Peyer's patch (tissue), 4 donors: Measurements from ENCODE around the gene CCDC89.

ENCODE experiments used
- POLR2A ChIP-seq, 2 donors: fragments of 450-650 bp; IDR thresholded peaks; one replicate each; pipeline ENCODE4 v1.5.1; 2017; ENCODE audit warnings: antibody characterized with exemption in 2 of 2, mild to moderate bottlenecking in 2 of 2, moderate library complexity in 2 of 2
- TF ChIP-seq, protein P1 (sequence below), 6 experiments: fragments of 450-650 bp in 4 of 6; fragments of 200-600 bp in 2 of 6; sonication (generic) in 1 of 6; IDR thresholded peaks; one replicate each; pipeline ENCODE4 v1.5.1; 2017 to 2019; ENCODE audit warnings: antibody characterized with exemption in 6 of 6, mild to moderate bottlenecking in 3 of 6, moderate library complexity in 1 of 6

DNA sequence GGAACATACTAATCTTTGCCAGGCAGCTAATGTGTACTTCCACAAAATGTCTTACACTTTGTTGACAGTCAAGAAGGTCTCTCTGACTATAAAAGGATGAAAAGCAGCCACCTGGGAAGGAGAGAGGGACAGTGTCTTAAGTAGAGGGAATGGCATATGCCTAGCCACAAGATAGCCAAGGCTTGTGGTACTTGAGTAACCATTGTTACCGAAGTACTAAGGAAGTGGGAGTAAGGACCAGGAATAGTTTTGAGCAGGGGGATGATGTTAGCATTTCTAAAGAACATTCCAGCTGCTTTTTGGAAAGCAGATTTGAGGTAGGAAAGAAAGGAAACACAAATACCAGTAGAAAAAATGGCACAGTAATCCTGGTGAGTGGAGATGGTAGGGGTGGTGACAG is 34.9 kb downstream of the CCDC89 start:
- TF ChIP-seq, protein P1, sequence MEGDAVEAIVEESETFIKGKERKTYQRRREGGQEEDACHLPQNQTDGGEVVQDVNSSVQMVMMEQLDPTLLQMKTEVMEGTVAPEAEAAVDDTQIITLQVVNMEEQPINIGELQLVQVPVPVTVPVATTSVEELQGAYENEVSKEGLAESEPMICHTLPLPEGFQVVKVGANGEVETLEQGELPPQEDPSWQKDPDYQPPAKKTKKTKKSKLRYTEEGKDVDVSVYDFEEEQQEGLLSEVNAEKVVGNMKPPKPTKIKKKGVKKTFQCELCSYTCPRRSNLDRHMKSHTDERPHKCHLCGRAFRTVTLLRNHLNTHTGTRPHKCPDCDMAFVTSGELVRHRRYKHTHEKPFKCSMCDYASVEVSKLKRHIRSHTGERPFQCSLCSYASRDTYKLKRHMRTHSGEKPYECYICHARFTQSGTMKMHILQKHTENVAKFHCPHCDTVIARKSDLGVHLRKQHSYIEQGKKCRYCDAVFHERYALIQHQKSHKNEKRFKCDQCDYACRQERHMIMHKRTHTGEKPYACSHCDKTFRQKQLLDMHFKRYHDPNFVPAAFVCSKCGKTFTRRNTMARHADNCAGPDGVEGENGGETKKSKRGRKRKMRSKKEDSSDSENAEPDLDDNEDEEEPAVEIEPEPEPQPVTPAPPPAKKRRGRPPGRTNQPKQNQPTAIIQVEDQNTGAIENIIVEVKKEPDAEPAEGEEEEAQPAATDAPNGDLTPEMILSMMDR (IDR thresholded peaks at IDR 0.05), result no peak
- no peak for TF ChIP-seq POLR2A (IDR thresholded peaks at IDR 0.05)
